ENCODE measurements around the gene TTYH3. TPM values are rescaled to one million over a fixed set of nuclear protein-coding genes. Genes with fewer than 3 reads are reported as not detected.

Gene TTYH3
- total RNA-seq, 6 experiments from 2014 or later = 10.3 to 59.3 (median 37.6) TPM

GRCh38 chr7:2637066-2637471 lies 5.3 kb downstream of the TTYH3 start:
- TF ChIP-seq POLR2A (IDR thresholded peaks at IDR 0.05) = no peak
- TF ChIP-seq, protein P1, sequence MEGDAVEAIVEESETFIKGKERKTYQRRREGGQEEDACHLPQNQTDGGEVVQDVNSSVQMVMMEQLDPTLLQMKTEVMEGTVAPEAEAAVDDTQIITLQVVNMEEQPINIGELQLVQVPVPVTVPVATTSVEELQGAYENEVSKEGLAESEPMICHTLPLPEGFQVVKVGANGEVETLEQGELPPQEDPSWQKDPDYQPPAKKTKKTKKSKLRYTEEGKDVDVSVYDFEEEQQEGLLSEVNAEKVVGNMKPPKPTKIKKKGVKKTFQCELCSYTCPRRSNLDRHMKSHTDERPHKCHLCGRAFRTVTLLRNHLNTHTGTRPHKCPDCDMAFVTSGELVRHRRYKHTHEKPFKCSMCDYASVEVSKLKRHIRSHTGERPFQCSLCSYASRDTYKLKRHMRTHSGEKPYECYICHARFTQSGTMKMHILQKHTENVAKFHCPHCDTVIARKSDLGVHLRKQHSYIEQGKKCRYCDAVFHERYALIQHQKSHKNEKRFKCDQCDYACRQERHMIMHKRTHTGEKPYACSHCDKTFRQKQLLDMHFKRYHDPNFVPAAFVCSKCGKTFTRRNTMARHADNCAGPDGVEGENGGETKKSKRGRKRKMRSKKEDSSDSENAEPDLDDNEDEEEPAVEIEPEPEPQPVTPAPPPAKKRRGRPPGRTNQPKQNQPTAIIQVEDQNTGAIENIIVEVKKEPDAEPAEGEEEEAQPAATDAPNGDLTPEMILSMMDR (IDR thresholded peaks at IDR 0.05) = peak in 1 of 4 donors; percentile 10
- Histone ChIP-seq H3K4me3 (no peak overlapping the region), H3K4me1 (peaks cover 0 to 79% (median 46%) of the 10 kb centered on the region in 4 donors), H3K9me3 (no peaks in the 10 kb centered on the region), H3K36me3 (no peaks in the 10 kb centered on the region), H3K27ac (peak overlapping the region; percentile 64 to 92 (median 81)), H3K27me3 (no peaks in the 10 kb centered on the region)
- ATAC-seq (no peak), DNase-seq (no peak)
- intact Hi-C loops (cut with DNase I) = no loop called here
- no CpG with 5 or more reads among the region's 17 CpGs for WGBS (ENCODE audit: insufficient coverage, low coverage, low lambda C conversion rate, missing lambda C conversion rate)

DNA sequence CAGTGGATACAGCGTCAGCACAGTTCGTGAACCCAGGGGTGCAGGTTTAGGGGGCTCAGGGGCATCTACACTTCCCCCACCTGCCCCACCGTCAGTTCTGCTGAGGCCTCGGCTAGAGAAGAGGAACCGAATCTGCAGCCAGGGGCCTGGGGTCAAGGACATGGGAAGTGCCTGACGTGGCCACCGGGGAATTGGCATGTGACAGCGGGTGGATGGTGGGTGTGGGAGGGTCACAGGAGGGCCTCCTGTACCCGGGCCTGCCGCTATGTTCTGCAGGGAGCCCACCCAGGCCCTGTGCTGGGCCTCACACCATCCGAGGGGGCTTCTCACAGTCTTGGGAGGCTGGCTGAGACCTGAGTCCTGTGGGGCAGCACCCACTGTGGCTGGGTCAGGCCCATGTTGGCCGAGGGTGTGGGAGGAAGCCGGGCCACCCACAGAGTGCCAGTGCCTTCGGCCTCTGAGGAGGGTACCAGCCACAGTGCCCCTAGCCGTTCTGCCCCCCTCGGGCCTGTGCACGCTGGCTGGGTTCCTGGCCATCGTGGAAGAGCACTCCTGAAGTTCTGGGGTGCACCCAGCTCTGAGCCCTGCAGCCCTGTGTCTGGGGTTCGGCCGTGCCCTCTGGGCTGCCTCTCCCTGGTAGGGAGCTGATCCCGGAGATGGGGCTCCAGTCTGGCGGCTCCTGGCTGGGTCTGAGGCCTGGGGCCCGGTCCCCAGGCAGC lies 5.9 kb downstream of the TTYH3 start:
- Histone ChIP-seq H3K9me3 (no peaks in the 10 kb centered on the region), H3K27me3 (no peaks in the 10 kb centered on the region), H3K4me3 (peak overlapping the region in 2 of 3 donors; percentile 13 to 25), H3K4me1 (peaks cover 0 to 82% (median 45%) of the 10 kb centered on the region in 4 donors), H3K27ac (peak overlapping the region; percentile 81 to 92 (median 85)), H3K36me3 (no peaks in the 10 kb centered on the region)
- DNase-seq (peak; percentile 80 to 85 (median 85)), ATAC-seq (peak; percentile 3 to 20 (median 8))
- TF ChIP-seq, protein P1 (IDR thresholded peaks at IDR 0.05) = no peak
- WGBS (ENCODE audit: insufficient coverage, low coverage, low lambda C conversion rate, missing lambda C conversion rate) = 8% methylated on average over 5 of the region's 23 CpGs
- intact Hi-C loops (cut with DNase I) = no loop called here

DNA sequence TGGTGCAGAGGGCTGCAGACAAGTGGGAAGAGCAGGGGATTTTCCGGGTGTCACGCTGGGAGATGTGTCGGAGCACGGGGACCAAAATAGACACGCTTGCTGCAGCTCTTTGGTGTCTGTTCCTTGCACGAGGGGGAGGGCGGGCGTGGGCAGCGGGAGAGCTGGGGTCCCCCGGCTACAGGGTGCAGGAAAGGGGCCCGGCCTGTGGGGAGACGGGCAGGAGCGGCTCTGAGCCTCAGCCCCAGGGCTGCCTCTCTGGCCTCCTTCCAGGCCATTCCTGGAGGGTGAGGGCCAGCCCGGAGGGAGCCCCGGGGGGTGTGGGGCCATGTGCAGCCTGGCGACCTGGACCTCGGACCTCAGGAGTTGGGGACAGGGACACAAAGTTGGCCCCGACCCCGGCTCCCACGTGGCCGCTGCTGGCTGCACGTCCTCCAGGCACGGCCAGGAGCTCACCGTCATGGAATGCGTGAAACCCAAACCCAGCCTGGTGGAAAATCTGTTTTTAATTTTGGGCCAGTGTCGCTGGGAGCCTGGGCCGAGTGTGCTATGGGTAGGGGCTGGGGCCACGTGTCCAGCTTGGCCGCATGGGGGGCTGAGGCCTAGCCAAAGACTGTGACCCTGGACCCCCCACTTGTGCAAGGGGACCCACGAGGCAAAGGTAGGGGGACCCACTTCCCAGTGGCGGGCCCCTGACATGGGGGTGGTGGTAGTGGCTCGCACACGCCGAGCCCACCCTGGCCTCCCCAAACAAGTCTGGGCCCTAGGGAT lies 6.6 kb downstream of the TTYH3 start:
- no peaks in the 10 kb centered on the region for H3K27me3 ChIP-seq
- peak overlapping the region in 2 of 3 donors; percentile 13 to 25 for H3K4me3 ChIP-seq
- peak overlapping the region; percentile 81 to 92 (median 85) for H3K27ac ChIP-seq
- 26% methylated on average over 9 of the region's 34 CpGs for WGBS (ENCODE audit: insufficient coverage, low coverage, low lambda C conversion rate, missing lambda C conversion rate)
- ATAC-seq (peak; percentile 36 to 67 (median 50)), DNase-seq (peak; percentile 92 to 96 (median 94))
- no peaks in the 10 kb centered on the region for H3K36me3 ChIP-seq
- TF ChIP-seq, protein P1 (IDR thresholded peaks at IDR 0.05) = no peak
- peak; percentile 37 for TF ChIP-seq POLR2A (IDR thresholded peaks at IDR 0.05)
- intact Hi-C loops (cut with DNase I) = no loop called here
- no peaks in the 10 kb centered on the region for H3K9me3 ChIP-seq
- H3K4me1 ChIP-seq = peaks cover 0 to 77% (median 42%) of the 10 kb centered on the region in 4 donors

DNA sequence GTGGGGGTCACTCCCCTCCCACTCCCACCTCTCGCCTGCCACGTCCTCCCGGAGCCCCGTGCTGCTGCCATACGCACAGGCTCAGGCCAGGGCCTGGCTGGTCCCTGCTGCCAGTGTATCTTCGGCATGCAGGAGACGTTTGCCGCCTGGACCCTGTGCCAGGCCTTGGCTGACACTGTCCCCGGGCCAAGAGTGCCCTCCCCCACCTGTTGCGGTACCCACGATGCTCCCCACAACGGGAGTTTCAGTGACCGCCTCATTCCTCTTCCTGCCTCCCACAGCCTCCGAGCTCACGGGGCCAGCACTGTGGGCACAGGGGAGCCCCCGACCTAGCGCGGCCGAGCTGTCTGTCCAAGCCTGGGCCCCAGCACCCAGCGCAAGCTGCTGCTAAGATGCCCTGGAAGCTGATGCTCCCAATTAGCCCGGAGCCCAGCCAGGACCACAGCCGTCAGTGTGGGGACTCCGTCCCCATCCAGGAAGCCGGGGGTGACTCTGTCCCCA lies 7.4 kb downstream of the TTYH3 start:
- no peaks in the 10 kb centered on the region for H3K27me3 ChIP-seq
- H3K4me3 ChIP-seq = peak overlapping the region in 1 of 3 donors; percentile 23
- no peaks in the 10 kb centered on the region for H3K36me3 ChIP-seq
- TF ChIP-seq, protein P1 (IDR thresholded peaks at IDR 0.05) = no peak
- no peak for TF ChIP-seq POLR2A (IDR thresholded peaks at IDR 0.05)
- WGBS (ENCODE audit: insufficient coverage, low coverage, low lambda C conversion rate, missing lambda C conversion rate) = 0% methylated on average over 5 of the region's 24 CpGs
- intact Hi-C loops (cut with DNase I) = no loop called here
- ATAC-seq (peak in 1 of 4 donors; percentile 3), DNase-seq (peak in 2 of 3 donors; percentile 49 to 63)
- peak overlapping the region; percentile 81 to 92 (median 85) for H3K27ac ChIP-seq
- no peaks in the 10 kb centered on the region for H3K9me3 ChIP-seq
- peaks cover 0 to 74% (median 42%) of the 10 kb centered on the region in 4 donors for H3K4me1 ChIP-seq

Measured in right lobe of liver (tissue), 6 donors.